GM20431 (cell line): ENCODE results near the gene MGAT5.

Experiments
- in situ Hi-C: fragments of 300-500 bp; cut with MseI, MboI; formaldehyde crosslinking; loops from one replicate; pipeline ENCODE4 v1.15.0; 2020; ENCODE audit warnings: low sequenced_read_pairs; ENCODE audit not compliant: unreplicated experiment

The MGAT5 gene

GRCh38 chr2:134323777-134324176, 69.9 kb downstream of the MGAT5 start:
- in situ Hi-C loops = no loop called here

GRCh38 chr2:134324430-134324829, 70.6 kb downstream of the MGAT5 start:
- in situ Hi-C loops = no loop called here

- in situ Hi-C loops = no loop called here
These were observed 71.1 kb downstream of the MGAT5 start for GRCh38 chr2:134324947-134325346.

GRCh38 chr2:134325696-134326095, 71.8 kb downstream of the MGAT5 start:
- in situ Hi-C loops = no loop called here

GRCh38 chr2:134327367-134327766, 73.5 kb downstream of the MGAT5 start:
- in situ Hi-C loops = no loop called here

GRCh38 chr2:134331081-134331480, 77.2 kb downstream of the MGAT5 start:
- in situ Hi-C loops = no loop called here

- in situ Hi-C loops = no loop called here
These were observed 79.8 kb downstream of the MGAT5 start for GRCh38 chr2:134333646-134334189.

- in situ Hi-C loops = no loop called here
These were observed 80.9 kb downstream of the MGAT5 start for GRCh38 chr2:134334542-134335353.

GRCh38 chr2:134335601-134336000, 81.7 kb downstream of the MGAT5 start:
- in situ Hi-C loops = no loop called here

GRCh38 chr2:134336352-134336751, 82.5 kb downstream of the MGAT5 start:
- in situ Hi-C loops = no loop called here

- in situ Hi-C loops = no loop called here
These were observed 83.0 kb downstream of the MGAT5 start for GRCh38 chr2:134336921-134337320.

- in situ Hi-C loops = no loop called here
These were observed 83.8 kb downstream of the MGAT5 start for GRCh38 chr2:134337631-134338030.

- in situ Hi-C loops = no loop called here
These were observed 84.3 kb downstream of the MGAT5 start for GRCh38 chr2:134338208-134338607.

GRCh38 chr2:134341476-134341875, 87.6 kb downstream of the MGAT5 start:
- in situ Hi-C loops = no loop called here

- in situ Hi-C loops = no loop called here
These were observed 91.3 kb downstream of the MGAT5 start for GRCh38 chr2:134344954-134345697.

GRCh38 chr2:134346141-134346540, 92.3 kb downstream of the MGAT5 start:
- in situ Hi-C loops = no loop called here

GRCh38 chr2:134347756-134348155, 93.9 kb downstream of the MGAT5 start:
- in situ Hi-C loops = no loop called here

- in situ Hi-C loops = no loop called here
These were observed 94.4 kb downstream of the MGAT5 start for GRCh38 chr2:134348239-134348638.

- in situ Hi-C loops = no loop called here
These were observed 94.9 kb downstream of the MGAT5 start for GRCh38 chr2:134348760-134349159.

- in situ Hi-C loops = no loop called here
These were observed 97.1 kb downstream of the MGAT5 start for GRCh38 chr2:134351016-134351415.

- in situ Hi-C loops = no loop called here
These were observed 98.0 kb downstream of the MGAT5 start for GRCh38 chr2:134351899-134352298.
